OCI-LY1 (cell line): ENCODE measurements around the gene RNASE12.
"Not testable (repeated sequence)": the region's sequence is repeated elsewhere in the genome, so short reads cannot be mapped to it uniquely, and the experiment has no call there.

Experiments
- H2AFZ ChIP-seq: fragments of 200-600 bp; sonication (generic), shearing (Covaris generic); 2 replicates; pipeline ENCODE4 v1.6.0; 2014; ENCODE audit warnings: antibody characterized with exemption, mild to moderate bottlenecking, low read length
- H3F3A ChIP-seq: fragments of 200-600 bp; sonication (generic), shearing (Covaris generic); 2 replicates; pipeline ENCODE4 v1.6.0; 2014; ENCODE audit warnings: mild to moderate bottlenecking, antibody characterized with exemption, low read length, moderate library complexity; ENCODE audit not compliant: insufficient read depth
- H3K27ac ChIP-seq: fragments of 200-600 bp; sonication (generic); 2 replicates; pipeline ENCODE4 v1.5.1; 2014; ENCODE audit warnings: low read length, mixed run types, mild to moderate bottlenecking, low read depth; ENCODE audit not compliant: poor library complexity, severe bottlenecking
- H3K27me3 ChIP-seq: fragments of 200-600 bp; sonication (generic); 2 replicates; pipeline ENCODE4 v1.6.0; 2014; ENCODE audit warnings: antibody characterized with exemption, mild to moderate bottlenecking, low read length, moderate library complexity; ENCODE audit not compliant: insufficient read depth
- H3K36me3 ChIP-seq: fragments of 200-600 bp; sonication (generic); 2 replicates; pipeline ENCODE4 v1.6.1; 2014; ENCODE audit warnings: mild to moderate bottlenecking, antibody characterized with exemption, low read length, moderate library complexity, mixed read lengths; ENCODE audit not compliant: insufficient read depth
- H3K4me1 ChIP-seq: fragments of 200-600 bp; sonication (generic); 2 replicates; pipeline ENCODE4 v1.5.1; 2014; ENCODE audit warnings: mild to moderate bottlenecking, low read length, moderate library complexity; ENCODE audit not compliant: insufficient read depth, severe bottlenecking
- H3K4me2 ChIP-seq: fragments of 200-600 bp; sonication (generic), shearing (Covaris generic); 2 replicates; pipeline ENCODE4 v1.6.1; 2014; ENCODE audit warnings: low read length
- H3K4me3 ChIP-seq: fragments of 200-600 bp; sonication (generic); 2 replicates; pipeline ENCODE4 v1.5.1; 2014; ENCODE audit warnings: low read length, low read depth, mild to moderate bottlenecking, mixed read lengths; ENCODE audit not compliant: poor library complexity, severe bottlenecking
- H3K79me2 ChIP-seq: fragments of 200-600 bp; shearing (Covaris generic); 2 replicates; pipeline ENCODE4 v1.6.1; 2016; ENCODE audit warnings: mixed run types, low read length, mixed read lengths; ENCODE audit not compliant: insufficient read depth
- H3K9ac ChIP-seq: fragments of 200-600 bp; sonication (generic), shearing (Covaris generic); 2 replicates; pipeline ENCODE4 v1.6.1; 2014; ENCODE audit warnings: mild to moderate bottlenecking, low read length, mixed read lengths
- H3K9me2 ChIP-seq: fragments of 200-600 bp; sonication (generic), shearing (Covaris generic); 2 replicates; pipeline ENCODE4 v1.6.1; 2014; ENCODE audit warnings: low read depth, mild to moderate bottlenecking, low read length, mixed read lengths
- H3K9me3 ChIP-seq: fragments of 200-600 bp; shearing (Covaris generic); 2 replicates; pipeline ENCODE4 v1.6.1; 2014; ENCODE audit warnings: low read length, mixed read lengths
- H4K20me1 ChIP-seq: fragments of 200-600 bp; sonication (generic), shearing (Covaris generic); 2 replicates; pipeline ENCODE4 v1.6.0; 2016; ENCODE audit warnings: mild to moderate bottlenecking, low read length; ENCODE audit not compliant: insufficient read depth
- EZH2 ChIP-seq: fragments of 200-600 bp; sonication (generic), shearing (Covaris generic); IDR thresholded peaks from 2 replicates; pipeline ENCODE4 v1.8.0; 2017; ENCODE audit warnings: borderline replicate concordance, mixed run types, mild to moderate bottlenecking, antibody characterized with exemption, low read length, moderate library complexity, mixed read lengths
- TF ChIP-seq, protein P1 (sequence below): fragments of 200-600 bp; sonication (generic), shearing (Covaris generic); IDR thresholded peaks from 2 replicates; pipeline ENCODE4 v1.5.1; 2017; ENCODE audit warnings: mild to moderate bottlenecking, antibody characterized with exemption, low read length, moderate library complexity, mixed read lengths

RNASE12 gene

DNA sequence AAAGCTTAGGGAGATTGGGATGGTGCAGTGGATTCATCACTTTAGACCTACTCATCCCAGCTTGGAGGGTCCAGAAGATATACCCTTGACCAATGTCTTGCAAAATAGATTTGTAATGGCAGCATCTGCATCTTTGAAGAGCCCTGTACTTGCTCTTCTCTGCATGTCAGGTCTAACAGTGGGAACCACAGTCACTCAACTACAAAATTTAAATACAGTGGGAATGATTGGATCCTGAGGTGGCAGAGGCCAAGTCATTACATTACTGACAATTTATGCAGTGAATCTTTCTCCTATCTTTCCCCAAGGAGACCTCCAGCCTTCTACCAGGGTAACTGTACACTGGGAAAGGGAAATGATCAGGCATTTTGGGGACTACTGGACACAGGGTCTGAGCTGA lies 22.1 kb downstream of the RNASE12 start:
- Histone ChIP-seq H3K27ac (no peak overlapping the region), H2AFZ (no peak overlapping the region), H3K79me2 (no peaks in the 10 kb centered on the region), H3F3A (no peaks in the 10 kb centered on the region), H3K4me2 (no peak overlapping the region), H3K4me3 (no peak overlapping the region), H3K9ac (no peak overlapping the region), H3K36me3 (no peaks in the 10 kb centered on the region), H3K4me1 (no peaks in the 10 kb centered on the region), H4K20me1 (no peaks in the 10 kb centered on the region), H3K9me3 (no peaks in the 10 kb centered on the region), H3K9me2 (no peaks in the 10 kb centered on the region), H3K27me3 (no peaks in the 10 kb centered on the region)
- TF ChIP-seq, protein P1, sequence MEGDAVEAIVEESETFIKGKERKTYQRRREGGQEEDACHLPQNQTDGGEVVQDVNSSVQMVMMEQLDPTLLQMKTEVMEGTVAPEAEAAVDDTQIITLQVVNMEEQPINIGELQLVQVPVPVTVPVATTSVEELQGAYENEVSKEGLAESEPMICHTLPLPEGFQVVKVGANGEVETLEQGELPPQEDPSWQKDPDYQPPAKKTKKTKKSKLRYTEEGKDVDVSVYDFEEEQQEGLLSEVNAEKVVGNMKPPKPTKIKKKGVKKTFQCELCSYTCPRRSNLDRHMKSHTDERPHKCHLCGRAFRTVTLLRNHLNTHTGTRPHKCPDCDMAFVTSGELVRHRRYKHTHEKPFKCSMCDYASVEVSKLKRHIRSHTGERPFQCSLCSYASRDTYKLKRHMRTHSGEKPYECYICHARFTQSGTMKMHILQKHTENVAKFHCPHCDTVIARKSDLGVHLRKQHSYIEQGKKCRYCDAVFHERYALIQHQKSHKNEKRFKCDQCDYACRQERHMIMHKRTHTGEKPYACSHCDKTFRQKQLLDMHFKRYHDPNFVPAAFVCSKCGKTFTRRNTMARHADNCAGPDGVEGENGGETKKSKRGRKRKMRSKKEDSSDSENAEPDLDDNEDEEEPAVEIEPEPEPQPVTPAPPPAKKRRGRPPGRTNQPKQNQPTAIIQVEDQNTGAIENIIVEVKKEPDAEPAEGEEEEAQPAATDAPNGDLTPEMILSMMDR = no peak
- no peak for TF ChIP-seq EZH2

DNA sequence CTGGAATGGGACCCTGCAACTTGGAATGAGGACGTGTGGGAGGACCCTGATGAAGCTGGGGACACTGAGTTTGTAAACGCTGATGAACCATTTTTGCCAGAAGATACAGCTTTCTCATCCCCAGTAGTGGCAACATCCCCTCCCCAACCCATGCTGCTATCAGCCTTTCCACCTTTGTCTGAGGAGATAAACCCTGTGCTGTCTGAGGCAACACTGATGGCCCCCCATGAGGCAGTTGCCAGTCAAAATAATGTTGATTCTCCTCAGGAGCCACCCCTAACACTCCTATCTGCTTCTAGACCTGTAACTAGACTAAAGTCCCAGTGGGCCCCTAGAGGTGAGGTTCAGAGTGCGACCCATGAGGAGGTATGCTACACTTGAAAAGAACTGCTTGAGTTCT lies 22.8 kb downstream of the RNASE12 start:
- Histone ChIP-seq H3K9ac (no peak overlapping the region), H3K9me3 (no peaks in the 10 kb centered on the region), H3F3A (no peaks in the 10 kb centered on the region), H3K27me3 (no peaks in the 10 kb centered on the region), H3K4me1 (no peaks in the 10 kb centered on the region), H2AFZ (no peak overlapping the region), H4K20me1 (no peaks in the 10 kb centered on the region), H3K9me2 (no peaks in the 10 kb centered on the region), H3K4me2 (no peak overlapping the region), H3K4me3 (no peak overlapping the region), H3K79me2 (no peaks in the 10 kb centered on the region), H3K36me3 (no peaks in the 10 kb centered on the region), H3K27ac (no peak overlapping the region)
- TF ChIP-seq, protein P1 = no peak
- no peak for TF ChIP-seq EZH2

DNA sequence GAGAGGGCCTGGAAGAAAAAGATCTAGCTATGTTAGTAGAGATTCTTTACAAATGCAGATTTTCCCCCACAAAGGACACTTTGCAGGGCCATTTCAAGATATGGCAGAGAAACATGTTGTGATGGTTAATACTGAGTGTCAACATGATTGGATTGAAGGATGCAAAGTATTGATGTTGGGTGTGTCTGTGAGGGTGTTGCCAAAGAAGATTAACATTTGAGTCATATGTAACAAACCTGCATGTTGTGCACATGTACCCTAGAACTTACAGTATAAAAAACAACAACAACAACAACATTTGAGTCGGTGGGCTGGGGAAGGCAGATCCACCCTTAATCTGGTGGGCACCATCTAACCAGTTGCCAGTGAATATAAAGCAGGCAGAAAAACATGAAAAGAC lies 24.0 kb downstream of the RNASE12 start:
- H2AFZ ChIP-seq, H3K9me3 ChIP-seq, H3K4me1 ChIP-seq, H3K27me3 ChIP-seq, H3K79me2 ChIP-seq, H3K9ac ChIP-seq, H3K36me3 ChIP-seq, H3F3A ChIP-seq, H3K27ac ChIP-seq, H3K9me2 ChIP-seq, H4K20me1 ChIP-seq, H3K4me3 ChIP-seq, H3K4me2 ChIP-seq: not testable (repeated sequence)

DNA sequence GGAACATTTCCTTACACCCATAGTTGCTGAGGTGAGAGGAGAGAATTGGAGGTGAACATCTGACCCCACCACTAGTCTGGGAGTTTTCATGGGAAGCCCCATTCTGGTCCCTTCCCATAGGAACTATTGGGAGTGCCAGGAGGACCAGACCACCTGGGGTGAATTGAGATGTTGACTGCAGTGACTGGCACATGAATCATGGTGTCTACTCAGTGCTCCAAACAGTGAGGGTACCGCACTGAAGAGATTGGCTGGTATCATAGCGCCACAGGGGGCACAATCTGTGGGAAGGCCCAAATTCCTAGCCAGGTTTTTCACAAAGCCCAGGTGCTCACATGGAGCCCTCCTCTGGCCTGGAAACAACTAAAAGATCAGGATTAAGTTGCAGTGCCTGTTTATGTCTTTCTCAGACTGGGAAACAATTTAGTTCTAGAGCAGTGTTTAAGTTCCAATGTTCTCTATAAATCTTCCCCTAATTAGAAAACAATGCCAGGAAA lies 26.6 kb downstream of the RNASE12 start:
- Histone ChIP-seq H3K4me1 (no peaks in the 10 kb centered on the region), H3K9me3 (no peaks in the 10 kb centered on the region), H3K9ac (no peak overlapping the region), H3K36me3 (no peaks in the 10 kb centered on the region), H3K79me2 (no peaks in the 10 kb centered on the region), H2AFZ (no peak overlapping the region), H3K4me2 (no peak overlapping the region), H4K20me1 (no peaks in the 10 kb centered on the region), H3K27ac (no peak overlapping the region), H3K9me2 (no peaks in the 10 kb centered on the region), H3K4me3 (no peak overlapping the region), H3F3A (no peaks in the 10 kb centered on the region), H3K27me3 (no peaks in the 10 kb centered on the region)
- no peak for TF ChIP-seq EZH2
- TF ChIP-seq, protein P1 = no peak
